C1 segment of cervical spinal cord (tissue), 14 donors: ENCODE results near the gene PBX3.
"Not testable (repeated sequence)": the region's sequence is repeated elsewhere in the genome, so short reads cannot be mapped to it uniquely, and the experiment has no call there.

Experiments used
- DNase-seq, 14 donors: peaks; one replicate each; lab custom pipeline; 2025; lab: John Stamatoyannopoulos, UW

Gene PBX3

GRCh38 chr9:125776789-125777188, 29.6 kb downstream of the PBX3 start:
- not testable (repeated sequence) for DNase-seq

- DNase-seq, result not testable (repeated sequence)
Measured at GRCh38 chr9:125778538-125779219, 31.5 kb downstream of the PBX3 start.

GRCh38 chr9:125779220-125779565, 32.0 kb downstream of the PBX3 start:
- not testable (repeated sequence) for DNase-seq

GRCh38 chr9:125782718-125783117, 35.5 kb downstream of the PBX3 start:
- DNase-seq, result no peak

GRCh38 chr9:125784286-125785049, 37.3 kb downstream of the PBX3 start:
- DNase-seq, result no peak

- no peak for DNase-seq
Measured at GRCh38 chr9:125785248-125785751, 38.1 kb downstream of the PBX3 start.

GRCh38 chr9:125787715-125788114, 40.5 kb downstream of the PBX3 start:
- DNase-seq, result no peak

- no peak for DNase-seq
Measured at GRCh38 chr9:125789196-125789595, 42.0 kb downstream of the PBX3 start.

- DNase-seq, result no peak
Measured at GRCh38 chr9:125794708-125795107, 47.5 kb downstream of the PBX3 start.

- no peak for DNase-seq
Measured at GRCh38 chr9:125795970-125796596, 48.9 kb downstream of the PBX3 start.

- no peak for DNase-seq
Measured at GRCh38 chr9:125797930-125798329, 50.8 kb downstream of the PBX3 start.

GRCh38 chr9:125803526-125803925, 56.4 kb downstream of the PBX3 start:
- DNase-seq, result no peak

GRCh38 chr9:125805057-125805456, 57.9 kb downstream of the PBX3 start:
- DNase-seq, result no peak

GRCh38 chr9:125805586-125805985, 58.4 kb downstream of the PBX3 start:
- DNase-seq, result no peak

- DNase-seq, result no peak
Measured at GRCh38 chr9:125807079-125807478, 59.9 kb downstream of the PBX3 start.

GRCh38 chr9:125810161-125810560, 63.0 kb downstream of the PBX3 start:
- DNase-seq, result no peak

GRCh38 chr9:125811002-125811401, 63.8 kb downstream of the PBX3 start:
- no peak for DNase-seq

GRCh38 chr9:125812403-125812802, 65.2 kb downstream of the PBX3 start:
- DNase-seq, result no peak

- DNase-seq, result no peak
Measured at GRCh38 chr9:125815568-125815967, 68.4 kb downstream of the PBX3 start.

- no peak for DNase-seq
Measured at GRCh38 chr9:125816321-125816720, 69.1 kb downstream of the PBX3 start.

GRCh38 chr9:125820100-125820804, 73.1 kb downstream of the PBX3 start:
- no peak for DNase-seq

- no peak for DNase-seq
Measured at GRCh38 chr9:125821078-125821477, 73.9 kb downstream of the PBX3 start.
